ENCODE measurements around the gene SLIRP. TPM values are rescaled to one million over a fixed set of nuclear protein-coding genes. Genes with fewer than 3 reads are reported as not detected.
"Not testable (repeated sequence)": the region's sequence is repeated elsewhere in the genome, so short reads cannot be mapped to it uniquely, and the experiment has no call there.

Gene SLIRP
- 372 and 519 TPM in 2 replicates for total RNA-seq (ENCODE audit: low replicate concordance)

GRCh38 chr14:77707724-77708408 is at the start of gene SLIRP, which contains the start of gene ALKBH1:
TSS of gene SLIRP (plus strand) at chr14:77708103. CDS start at chr14:77708112, 9 bp downstream.
TSS of gene ALKBH1 (minus strand) at chr14:77708023. CDS start at chr14:77708004, 19 bp downstream.
- Mint-ChIP-seq H3K9me3 (no peaks in the 10 kb centered on the region), H3K4me1 (peaks cover 19% of the 10 kb centered on the region), H3K27me3 (ENCODE audit: insufficient read depth, low read depth) (no peaks in the 10 kb centered on the region), H3K36me3 (no peaks in the 10 kb centered on the region), H3K4me3 (peak within 1 kb of the TSS; percentile 99), H3K27ac (peak within 1 kb of the TSS; percentile 99)
- Histone ChIP-seq H3K4me1 (peaks cover 13% of the 10 kb centered on the region), H3K4me2 (peak within 1 kb of the TSS; percentile 96), H3K27ac (no peak within 1 kb of the TSS), H3K9ac (peak within 1 kb of the TSS; percentile 94), H3F3A (ENCODE audit: low read depth) (no peaks in the 10 kb centered on the region), H4K20me1 (ENCODE audit: low read depth) (peaks cover 31% of the 10 kb centered on the region), H3K4me3 (peak within 1 kb of the TSS; percentile 96), H3K36me3 (peaks cover 4% of the 10 kb centered on the region), H3K27me3 (no peaks in the 10 kb centered on the region), H3K79me2 (ENCODE audit: low read depth) (peaks cover 82% of the 10 kb centered on the region), H2AFZ (replicated peaks) (peak within 1 kb of the TSS; percentile 85), H3K9me3 (ENCODE audit: low read depth) (no peaks in the 10 kb centered on the region)
- peak; percentile 92 for DNase-seq (ENCODE audit: low spot score)
- TF ChIP-seq, protein P1, sequence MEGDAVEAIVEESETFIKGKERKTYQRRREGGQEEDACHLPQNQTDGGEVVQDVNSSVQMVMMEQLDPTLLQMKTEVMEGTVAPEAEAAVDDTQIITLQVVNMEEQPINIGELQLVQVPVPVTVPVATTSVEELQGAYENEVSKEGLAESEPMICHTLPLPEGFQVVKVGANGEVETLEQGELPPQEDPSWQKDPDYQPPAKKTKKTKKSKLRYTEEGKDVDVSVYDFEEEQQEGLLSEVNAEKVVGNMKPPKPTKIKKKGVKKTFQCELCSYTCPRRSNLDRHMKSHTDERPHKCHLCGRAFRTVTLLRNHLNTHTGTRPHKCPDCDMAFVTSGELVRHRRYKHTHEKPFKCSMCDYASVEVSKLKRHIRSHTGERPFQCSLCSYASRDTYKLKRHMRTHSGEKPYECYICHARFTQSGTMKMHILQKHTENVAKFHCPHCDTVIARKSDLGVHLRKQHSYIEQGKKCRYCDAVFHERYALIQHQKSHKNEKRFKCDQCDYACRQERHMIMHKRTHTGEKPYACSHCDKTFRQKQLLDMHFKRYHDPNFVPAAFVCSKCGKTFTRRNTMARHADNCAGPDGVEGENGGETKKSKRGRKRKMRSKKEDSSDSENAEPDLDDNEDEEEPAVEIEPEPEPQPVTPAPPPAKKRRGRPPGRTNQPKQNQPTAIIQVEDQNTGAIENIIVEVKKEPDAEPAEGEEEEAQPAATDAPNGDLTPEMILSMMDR (IDR thresholded peaks at IDR 0.05) = no peak
- TF ChIP-seq EZH2phosphoT487 (IDR thresholded peaks at IDR 0.05) (no peak), EZH2 (IDR thresholded peaks at IDR 0.05) (peak; percentile 19)

DNA sequence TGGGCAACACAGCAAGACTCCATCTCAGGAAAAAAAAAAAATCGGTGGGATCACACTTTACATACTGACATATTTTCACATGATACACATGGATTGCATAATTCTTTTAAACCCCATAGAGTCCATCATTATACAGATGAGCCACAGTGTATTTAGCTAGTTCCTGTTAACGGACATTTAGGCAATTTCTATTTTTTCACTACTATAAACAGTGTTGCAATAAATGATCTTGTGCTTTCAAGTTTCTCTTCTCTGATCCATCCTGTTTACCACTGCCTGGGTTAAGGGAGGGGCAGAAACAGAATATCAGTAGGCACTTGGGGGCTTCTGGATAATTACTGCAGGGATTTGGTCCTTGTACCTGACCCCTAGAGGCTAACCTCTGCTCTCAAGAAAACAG is 48.1 kb upstream of the SLIRP start:
- Histone ChIP-seq H3K9me3 (ENCODE audit: low read depth) (no peaks in the 10 kb centered on the region), H2AFZ (replicated peaks) (no peak overlapping the region), H3F3A (ENCODE audit: low read depth) (peaks cover 19% of the 10 kb centered on the region), H3K4me2 (no peak overlapping the region), H3K27ac (no peak overlapping the region), H3K9ac (no peak overlapping the region), H3K79me2 (ENCODE audit: low read depth) (no peaks in the 10 kb centered on the region), H4K20me1 (ENCODE audit: low read depth) (peaks cover 7% of the 10 kb centered on the region), H3K36me3 (no peaks in the 10 kb centered on the region), H3K4me1 (peaks cover 16% of the 10 kb centered on the region), H3K4me3 (no peak overlapping the region), H3K27me3 (no peaks in the 10 kb centered on the region)
- TF ChIP-seq EZH2 (IDR thresholded peaks at IDR 0.05) = no peak
- TF ChIP-seq EZH2phosphoT487 (IDR thresholded peaks at IDR 0.05) = no peak
- TF ChIP-seq, protein P1 (IDR thresholded peaks at IDR 0.05) = no peak
- H3K36me3 Mint-ChIP-seq = no peaks in the 10 kb centered on the region
- H3K4me3 Mint-ChIP-seq = peak overlapping the region; percentile 14
- peaks cover 5% of the 10 kb centered on the region for H3K27me3 Mint-ChIP-seq (ENCODE audit: insufficient read depth, low read depth)
- peaks cover 46% of the 10 kb centered on the region for H3K4me1 Mint-ChIP-seq
- H3K9me3 Mint-ChIP-seq = peaks cover 2% of the 10 kb centered on the region
- H3K27ac Mint-ChIP-seq = peak overlapping the region; percentile 88
- no peak for DNase-seq (ENCODE audit: low spot score)

DNA sequence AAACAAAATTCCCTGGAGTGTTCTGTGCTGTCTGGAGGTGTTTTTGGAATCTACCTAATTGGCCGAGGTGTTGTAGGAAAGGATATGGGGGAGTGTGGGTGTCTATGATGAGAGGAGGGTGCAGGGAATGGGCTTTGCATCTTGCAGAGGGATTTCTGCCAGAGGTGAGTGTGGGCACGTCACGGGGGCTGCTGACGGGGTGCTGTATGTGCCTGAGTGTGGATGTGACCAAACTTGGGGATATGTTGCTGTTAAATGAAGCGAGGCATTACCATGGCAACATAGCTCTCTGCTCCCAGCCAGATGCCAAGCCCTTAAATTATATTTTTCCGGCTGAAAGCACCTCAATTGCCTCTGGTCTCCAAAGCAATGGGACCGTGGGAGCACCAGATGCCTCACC is 47.1 kb upstream of the SLIRP start:
- H3K4me1 Mint-ChIP-seq = peaks cover 40% of the 10 kb centered on the region
- H3K9me3 ChIP-seq (ENCODE audit: low read depth) = no peaks in the 10 kb centered on the region
- no peaks in the 10 kb centered on the region for H3K79me2 ChIP-seq (ENCODE audit: low read depth)
- peaks cover 18% of the 10 kb centered on the region for H3F3A ChIP-seq (ENCODE audit: low read depth)
- peak overlapping the region; percentile 72 for H3K4me3 Mint-ChIP-seq
- H3K27ac ChIP-seq = no peak overlapping the region
- H4K20me1 ChIP-seq (ENCODE audit: low read depth) = peaks cover 7% of the 10 kb centered on the region
- TF ChIP-seq, protein P1 (IDR thresholded peaks at IDR 0.05) = no peak
- no peak for TF ChIP-seq EZH2phosphoT487 (IDR thresholded peaks at IDR 0.05)
- TF ChIP-seq EZH2 (IDR thresholded peaks at IDR 0.05) = no peak
- no peak overlapping the region for H3K4me3 ChIP-seq
- peak; percentile 20 for DNase-seq (ENCODE audit: low spot score)
- no peaks in the 10 kb centered on the region for H3K36me3 Mint-ChIP-seq
- H3K4me2 ChIP-seq = peak overlapping the region; percentile 67
- H3K9ac ChIP-seq = no peak overlapping the region
- H2AFZ ChIP-seq (replicated peaks) = no peak overlapping the region
- H3K4me1 ChIP-seq = peaks cover 16% of the 10 kb centered on the region
- no peaks in the 10 kb centered on the region for H3K36me3 ChIP-seq
- H3K27me3 Mint-ChIP-seq (ENCODE audit: insufficient read depth, low read depth) = peaks cover 5% of the 10 kb centered on the region
- H3K9me3 Mint-ChIP-seq = peaks cover 2% of the 10 kb centered on the region
- H3K27ac Mint-ChIP-seq = peak overlapping the region; percentile 100
- no peaks in the 10 kb centered on the region for H3K27me3 ChIP-seq

GRCh38 chr14:77661562-77661961 is 46.3 kb upstream of the SLIRP start:
- H3K27ac ChIP-seq; H3K27me3 ChIP-seq; H3K36me3 Mint-ChIP-seq; H3K4me3 ChIP-seq; H3K79me2 ChIP-seq (ENCODE audit: low read depth); H2AFZ ChIP-seq (replicated peaks); H3K36me3 ChIP-seq; H3K9me3 Mint-ChIP-seq; H3K27me3 Mint-ChIP-seq (ENCODE audit: insufficient read depth, low read depth); H3K9me3 ChIP-seq (ENCODE audit: low read depth); H3K9ac ChIP-seq; H4K20me1 ChIP-seq (ENCODE audit: low read depth): not testable (repeated sequence)
- peak; percentile 14 for DNase-seq (ENCODE audit: low spot score)
- Mint-ChIP-seq H3K4me3 (peak overlapping the region; percentile 72), H3K4me1 (peaks cover 40% of the 10 kb centered on the region), H3K27ac (peak overlapping the region; percentile 100)
- Histone ChIP-seq H3F3A (ENCODE audit: low read depth) (peaks cover 18% of the 10 kb centered on the region), H3K4me2 (peak overlapping the region; percentile 67), H3K4me1 (peaks cover 16% of the 10 kb centered on the region)
